ENCODE data around the gene RALGAPA2.

The RALGAPA2 gene

DNA sequence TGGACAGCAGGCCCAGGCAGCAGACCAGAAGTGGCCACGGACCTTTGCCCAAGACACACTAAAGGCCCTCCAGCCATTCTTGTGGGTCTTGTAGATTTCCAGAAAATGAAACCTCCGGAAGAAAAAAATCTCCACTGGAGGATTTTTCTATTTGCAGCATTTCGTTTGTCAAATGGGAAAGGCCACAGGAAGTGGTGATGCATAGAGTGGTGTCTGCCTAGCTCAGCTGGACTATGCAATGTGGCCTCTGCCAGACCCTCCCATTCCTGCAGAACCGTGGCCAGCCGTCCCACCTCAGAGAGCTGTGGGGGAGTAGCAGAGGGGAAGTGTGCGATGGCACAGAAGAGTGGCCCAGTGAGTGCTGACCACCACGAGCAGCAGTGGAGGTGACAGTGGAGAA, 368.5 kb downstream of the RALGAPA2 start:
- no peak for DNase-seq (ENCODE audit: low read depth in 1 of 2, low spot score in 1 of 2)
